Mesendoderm (in vitro differentiated cells): Measurements from ENCODE around the gene CREBL2.
"Not testable (repeated sequence)": the region's sequence is repeated elsewhere in the genome, so short reads cannot be mapped to it uniquely, and the experiment has no call there.

Source experiments
- DNase-seq: peaks from one replicate; pipeline ENCODE4 v3.0.0; 2013
- H2AK5ac ChIP-seq: 2 replicates; pipeline ENCODE4 v1.6.1; 2013; ENCODE audit warnings: low read length, inconsistent platforms
- H2BK120ac ChIP-seq: 2 replicates; pipeline ENCODE4 v1.6.1; 2013; ENCODE audit warnings: low read depth, mild to moderate bottlenecking, low read length, moderate library complexity, mixed read lengths
- H2BK15ac ChIP-seq: replicated peaks from 2 replicates; pipeline ENCODE4 v1.6.1; 2013; ENCODE audit warnings: low read depth, mild to moderate bottlenecking, moderate library complexity
- H2BK5ac ChIP-seq: 2 replicates; pipeline ENCODE4 v1.6.1; 2013; ENCODE audit warnings: low read length, inconsistent platforms
- H3K18ac ChIP-seq: 2 replicates; pipeline ENCODE4 v1.6.1; 2013; ENCODE audit warnings: mild to moderate bottlenecking, low read length, mixed read lengths
- H3K23ac ChIP-seq: one replicate; pipeline ENCODE4 v1.6.1; 2013; ENCODE audit warnings: low read length
- H3K27ac ChIP-seq: 2 replicates; pipeline ENCODE4 v1.5.1; 2013; ENCODE audit warnings: low read depth, mild to moderate bottlenecking, inconsistent platforms, low read length, moderate library complexity
- H3K27me3 ChIP-seq: 2 replicates; pipeline ENCODE4 v1.6.1; 2013; ENCODE audit warnings: low read length, control low read depth, mild to moderate bottlenecking, inconsistent platforms; ENCODE audit not compliant: insufficient read depth, poor library complexity
- H3K36me3 ChIP-seq: 2 replicates; pipeline ENCODE4 v1.6.1; 2013; ENCODE audit warnings: low read length, inconsistent platforms; ENCODE audit not compliant: control insufficient read depth, insufficient read depth
- H3K4ac ChIP-seq: one replicate; pipeline ENCODE4 v1.6.1; 2013; ENCODE audit warnings: low read depth, mild to moderate bottlenecking, low read length, moderate library complexity
- H3K4me1 ChIP-seq: 2 replicates; pipeline ENCODE4 v1.6.1; 2013; ENCODE audit warnings: low read depth, low read length, inconsistent platforms; ENCODE audit not compliant: control insufficient read depth
- H3K4me2 ChIP-seq: 2 replicates; pipeline ENCODE4 v1.6.1; 2013; ENCODE audit warnings: low read length
- H3K4me3 ChIP-seq: 2 replicates; pipeline ENCODE4 v1.5.1; 2013; ENCODE audit warnings: mild to moderate bottlenecking, low read length
- H3K56ac ChIP-seq: one replicate; pipeline ENCODE4 v1.6.1; 2013; ENCODE audit warnings: low read length
- H3K79me1 ChIP-seq: 2 replicates; pipeline ENCODE4 v1.6.1; 2013; ENCODE audit warnings: low read length, inconsistent platforms
- H3K79me2 ChIP-seq: 2 replicates; pipeline ENCODE4 v1.6.1; 2013; ENCODE audit warnings: mild to moderate bottlenecking, low read length; ENCODE audit not compliant: control insufficient read depth, insufficient read depth
- H3K9ac ChIP-seq: 2 replicates; pipeline ENCODE4 v1.6.1; 2013; ENCODE audit warnings: low read length, inconsistent platforms
- H4K5ac ChIP-seq: one replicate; pipeline ENCODE4 v1.6.1; 2013; ENCODE audit warnings: low read length
- H4K8ac ChIP-seq: one replicate; pipeline ENCODE4 v1.6.1; 2013; ENCODE audit warnings: low read depth, mild to moderate bottlenecking, control low read depth, low read length, moderate library complexity
- WGBS: extraction: QIAGEN DNeasy Blood & Tissue Kit; methylation state at CpG from one replicate; pipeline ENCODE4 v1.1.7; 2013; ENCODE audit warnings: low lambda C conversion rate, missing lambda C conversion rate; ENCODE audit not compliant: insufficient coverage; ENCODE audit errors: extremely low coverage; 5-methylcytosine and 5-hydroxymethylcytosine counted together

CREBL2 gene

DNA sequence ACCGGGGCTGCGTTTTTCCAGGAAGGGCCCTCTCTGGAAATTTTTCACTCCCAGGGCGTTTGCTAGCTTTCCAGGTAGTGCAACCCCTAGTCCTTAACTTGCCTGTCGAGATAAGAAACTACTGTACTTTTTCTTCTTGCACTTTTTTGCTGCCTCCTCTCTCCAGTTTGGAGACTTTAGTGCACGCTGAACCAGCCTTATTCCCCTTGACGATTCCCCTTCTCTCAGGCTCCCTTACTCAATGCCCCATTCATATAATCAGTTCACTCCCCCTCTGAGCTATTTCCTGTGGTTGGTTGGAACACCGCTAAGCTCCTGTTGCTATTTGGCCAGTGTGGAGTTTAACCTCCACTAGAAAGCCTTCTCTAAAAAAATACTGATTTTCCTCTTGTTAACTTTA is 682 bp downstream of the CREBL2 start:
- peak overlapping the region; percentile 7 for H3K18ac ChIP-seq
- H3K4me3 ChIP-seq: peak overlapping the region; percentile 63
- H3K4me1 ChIP-seq: no peaks in the 10 kb centered on the region
- H3K79me1 ChIP-seq: no peaks in the 10 kb centered on the region
- peak overlapping the region; percentile 74 for H3K9ac ChIP-seq
- H2BK120ac ChIP-seq: no peak overlapping the region
- H2BK5ac ChIP-seq: no peak overlapping the region
- no peak overlapping the region for H2AK5ac ChIP-seq
- no CpG with 5 or more reads among the region's 7 CpGs for WGBS
- peak overlapping the region; percentile 91 for H3K27ac ChIP-seq
- peak overlapping the region; percentile 92 for H3K56ac ChIP-seq
- no peaks in the 10 kb centered on the region for H3K27me3 ChIP-seq
- peak overlapping the region; percentile 90 for H3K4me2 ChIP-seq
- no peak overlapping the region for H4K8ac ChIP-seq
- H3K4ac ChIP-seq: no peak overlapping the region
- no peak overlapping the region for H3K23ac ChIP-seq
- DNase-seq: peak; percentile 78
- H2BK15ac ChIP-seq: no peak overlapping the region
- H4K5ac ChIP-seq: no peak overlapping the region
- no peaks in the 10 kb centered on the region for H3K36me3 ChIP-seq
- H3K79me2 ChIP-seq: no peaks in the 10 kb centered on the region

GRCh38 chr12:12613344-12613743 is 1.7 kb downstream of the CREBL2 start:
- Histone ChIP-seq H2BK120ac (no peak overlapping the region), H3K4me3 (no peak overlapping the region), H3K9ac (no peak overlapping the region), H3K4me2 (no peak overlapping the region), H3K79me2 (no peaks in the 10 kb centered on the region), H4K8ac (no peak overlapping the region), H2BK15ac (no peak overlapping the region), H3K4me1 (no peaks in the 10 kb centered on the region), H4K5ac (no peak overlapping the region), H3K36me3 (no peaks in the 10 kb centered on the region), H3K27me3 (no peaks in the 10 kb centered on the region), H3K4ac (no peak overlapping the region), H2AK5ac (no peak overlapping the region), H3K79me1 (no peaks in the 10 kb centered on the region), H3K23ac (no peak overlapping the region), H3K27ac (no peak overlapping the region), H2BK5ac (no peak overlapping the region), H3K18ac (no peak overlapping the region), H3K56ac (peak overlapping the region; percentile 37)
- WGBS: no CpG with 5 or more reads among the region's 4 CpGs
- no peak for DNase-seq

- Histone ChIP-seq H3K4me2 (no peak overlapping the region), H3K18ac (no peak overlapping the region)
- whole genome bisulfite sequencing: no CpG with 5 or more reads among the region's 4 CpGs
These were observed 2.7 kb downstream of the CREBL2 start for GRCh38 chr12:12614342-12614741.

DNA sequence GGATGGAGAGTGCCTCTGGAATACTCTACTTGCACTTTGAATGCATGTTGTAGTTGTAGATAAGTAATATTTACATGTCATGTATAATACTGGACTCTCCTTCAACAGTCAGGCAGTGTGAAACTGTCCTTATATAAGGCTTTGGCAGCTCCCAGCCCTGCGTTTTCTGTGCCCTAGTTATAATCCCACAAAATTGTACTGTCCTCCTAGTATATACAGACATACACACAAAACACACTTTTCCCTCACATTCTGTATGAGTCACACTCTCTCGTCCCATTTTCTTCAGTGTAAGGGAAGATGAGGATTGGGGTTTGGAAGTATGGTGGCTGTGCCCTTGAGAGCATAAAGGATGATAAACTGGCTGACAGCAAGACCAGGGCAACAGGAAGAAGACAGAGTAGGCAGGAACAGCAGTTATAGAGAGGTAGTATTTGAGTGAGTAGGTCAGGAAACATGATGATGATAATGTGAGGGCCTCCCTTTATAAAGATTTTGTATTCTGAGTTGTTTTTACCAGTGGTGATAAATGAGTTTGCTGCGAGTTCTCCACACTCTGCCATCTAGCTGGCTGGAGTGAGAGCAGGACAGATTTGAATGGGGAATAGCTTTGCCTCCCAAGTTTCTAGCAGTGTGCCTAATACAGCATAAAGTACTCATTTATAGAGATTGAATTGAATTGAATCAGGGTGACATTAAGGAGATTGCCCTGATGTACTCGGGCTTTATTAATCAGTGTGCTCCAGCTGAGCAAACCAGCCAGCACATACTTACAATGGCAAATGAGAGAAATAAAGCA is 5.0 kb downstream of the CREBL2 start:
- Histone ChIP-seq H4K8ac (no peak overlapping the region), H3K27ac (no peak overlapping the region), H3K79me2 (no peaks in the 10 kb centered on the region), H3K18ac (no peak overlapping the region), H3K27me3 (no peaks in the 10 kb centered on the region), H2BK15ac (no peak overlapping the region), H3K4me3 (no peak overlapping the region), H2BK5ac (no peak overlapping the region), H2BK120ac (no peak overlapping the region), H4K5ac (no peak overlapping the region), H3K36me3 (no peaks in the 10 kb centered on the region), H3K23ac (no peak overlapping the region), H2AK5ac (no peak overlapping the region), H3K79me1 (no peaks in the 10 kb centered on the region), H3K4me1 (no peaks in the 10 kb centered on the region), H3K4ac (no peak overlapping the region), H3K9ac (no peak overlapping the region), H3K56ac (no peak overlapping the region), H3K4me2 (no peak overlapping the region)
- no CpG with 5 or more reads among the region's 4 CpGs for WGBS
- DNase-seq: no peak

More at GRCh38 chr12:12614342-12614741, 2.7 kb downstream of the CREBL2 start:
- H3K4ac ChIP-seq: no peak overlapping the region
- H2AK5ac ChIP-seq: no peak overlapping the region
- no peaks in the 10 kb centered on the region for H3K4me1 ChIP-seq
- H3K79me2 ChIP-seq: no peaks in the 10 kb centered on the region
- DNase-seq: no peak
- no peaks in the 10 kb centered on the region for H3K36me3 ChIP-seq
- H3K27ac ChIP-seq: no peak overlapping the region
- no peak overlapping the region for H2BK5ac ChIP-seq
- no peak overlapping the region for H3K9ac ChIP-seq
- H3K79me1 ChIP-seq: no peaks in the 10 kb centered on the region
- H4K5ac ChIP-seq: no peak overlapping the region
- no peak overlapping the region for H3K4me3 ChIP-seq
- H2BK15ac ChIP-seq: no peak overlapping the region
- H3K27me3 ChIP-seq: no peaks in the 10 kb centered on the region
- H2BK120ac ChIP-seq: no peak overlapping the region
- no peak overlapping the region for H3K23ac ChIP-seq
- no peak overlapping the region for H3K56ac ChIP-seq
- no peak overlapping the region for H4K8ac ChIP-seq

DNA sequence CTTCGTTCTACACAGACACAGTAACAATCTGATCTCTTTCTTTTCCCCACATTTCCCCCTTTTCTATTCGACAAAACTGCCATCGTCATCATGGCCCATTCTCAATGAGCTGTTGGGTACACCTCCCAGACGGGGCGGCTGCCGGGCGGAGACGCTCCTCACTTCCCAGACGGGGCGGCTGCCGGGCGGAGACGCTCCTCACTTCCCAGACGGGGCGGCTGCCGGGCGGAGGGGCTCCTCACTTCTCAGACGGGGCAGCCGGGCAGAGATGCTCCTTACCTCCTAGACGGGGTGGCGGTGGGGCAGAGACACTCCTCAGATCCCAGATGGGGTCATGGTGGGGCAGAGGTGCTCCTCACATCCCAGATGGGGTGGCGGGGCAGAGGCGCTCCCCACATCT is 6.4 kb downstream of the CREBL2 start:
- H3K4me1 ChIP-seq, H3K27ac ChIP-seq, H4K5ac ChIP-seq, H3K79me1 ChIP-seq, H3K18ac ChIP-seq, H3K79me2 ChIP-seq, H3K9ac ChIP-seq, H3K36me3 ChIP-seq, H2BK15ac ChIP-seq, H3K4ac ChIP-seq, H4K8ac ChIP-seq, H3K56ac ChIP-seq, H3K4me3 ChIP-seq, H2BK5ac ChIP-seq, H2AK5ac ChIP-seq, H3K23ac ChIP-seq, H3K27me3 ChIP-seq, DNase-seq, H3K4me2 ChIP-seq, H2BK120ac ChIP-seq: not testable (repeated sequence)
- WGBS: no CpG with 5 or more reads among the region's 23 CpGs
